Measurements from ENCODE around the gene CASTOR1. TPM values are rescaled to one million over a fixed set of nuclear protein-coding genes. Genes with fewer than 3 reads are reported as not detected.

Gene CASTOR1
- total RNA-seq, 1 donor from 2014 or later: 2.4 TPM

DNA sequence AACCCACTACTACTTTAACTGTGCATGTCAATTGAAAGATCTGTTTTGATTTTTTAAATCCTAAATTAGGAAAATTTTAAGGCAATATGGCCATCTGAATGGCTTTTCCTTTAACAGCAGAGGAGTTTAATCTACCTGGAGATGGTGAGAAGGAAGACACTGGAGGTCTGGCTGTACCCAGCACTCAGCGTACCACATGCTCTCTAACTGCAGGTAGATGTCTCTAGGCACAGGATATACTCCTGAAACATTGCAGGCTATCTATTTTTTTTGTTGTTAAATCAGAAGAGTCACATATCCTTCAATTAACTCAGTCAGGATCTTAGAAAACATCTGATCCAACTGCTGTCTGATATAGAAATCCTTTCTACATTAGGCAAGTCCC is 17.3 kb upstream of the CASTOR1 start:
- Histone ChIP-seq H3K36me3 (ENCODE audit: control insufficient read depth, insufficient read depth, low read length) (peaks cover 1% of the 10 kb centered on the region), H3K27me3 (ENCODE audit: control insufficient read depth, insufficient read depth, low read length) (no peaks in the 10 kb centered on the region), H3K4me3 (ENCODE audit: low read depth, low read length) (no peak overlapping the region)
- DNase-seq (ENCODE audit: low read depth): no peak
- TF ChIP-seq CTCF (IDR thresholded peaks at IDR 0.05; ENCODE audit: insufficient read depth, low read length, severe bottlenecking): no peak
- FAIRE-seq: no peak

DNA sequence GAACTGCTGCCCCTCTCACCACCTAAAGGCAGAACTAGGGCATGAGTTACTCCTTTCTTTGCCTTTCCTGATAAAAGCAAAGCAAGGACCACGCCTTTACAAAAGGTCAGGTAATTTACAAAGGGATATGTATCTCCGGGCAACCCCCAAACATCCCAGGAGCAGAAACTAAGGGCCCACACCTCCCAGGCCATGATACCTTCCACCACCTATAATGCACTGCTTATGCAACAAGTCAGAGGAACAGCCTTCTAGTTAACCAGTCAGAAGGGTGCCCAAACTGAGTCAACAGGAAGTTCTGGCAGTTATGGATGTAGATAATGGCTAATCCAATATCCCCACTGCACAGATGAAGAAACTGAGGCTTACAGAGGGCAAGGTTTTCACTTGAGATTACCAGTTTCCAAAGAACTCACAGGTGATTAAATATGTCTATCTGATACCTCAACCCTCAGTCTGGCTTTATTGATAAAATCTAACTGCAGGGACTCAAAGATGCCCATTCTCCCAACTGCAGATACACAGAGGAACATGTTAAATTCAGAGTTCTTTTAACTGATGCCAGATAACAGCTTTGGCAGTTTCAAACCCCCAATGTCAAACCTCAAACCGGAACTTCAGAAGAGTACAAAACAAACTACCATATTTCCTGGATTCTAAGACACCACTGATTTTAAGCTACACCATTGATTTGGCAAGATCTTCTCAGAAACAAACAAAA is 16.8 kb upstream of the CASTOR1 start:
- Histone ChIP-seq H3K27me3 (ENCODE audit: control insufficient read depth, insufficient read depth, low read length) (no peaks in the 10 kb centered on the region), H3K4me3 (ENCODE audit: low read depth, low read length) (no peak overlapping the region), H3K36me3 (ENCODE audit: control insufficient read depth, insufficient read depth, low read length) (peaks cover 3% of the 10 kb centered on the region)
- no peak for TF ChIP-seq CTCF (IDR thresholded peaks at IDR 0.05; ENCODE audit: insufficient read depth, low read length, severe bottlenecking)
- peak; percentile 42 for DNase-seq (ENCODE audit: low read depth)
- FAIRE-seq: no peak

DNA sequence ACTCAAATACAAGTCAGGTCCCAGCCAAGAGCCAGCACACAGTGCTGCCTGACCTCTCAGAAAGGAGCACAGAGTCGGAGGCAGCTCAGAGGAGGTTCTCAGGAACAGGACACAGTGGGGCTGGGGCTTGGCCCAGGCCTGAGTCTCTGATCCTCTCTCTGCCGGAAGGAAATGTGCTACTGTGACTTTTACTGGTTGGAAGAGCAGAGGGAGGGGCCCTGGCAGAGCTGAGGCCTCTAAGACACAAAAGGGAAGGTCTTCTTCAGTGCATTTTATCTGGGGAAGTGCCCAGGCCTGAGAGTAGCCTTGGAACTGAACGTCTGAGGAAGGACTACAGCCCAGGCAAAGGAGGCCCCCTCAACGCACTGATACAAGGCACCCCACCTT is 16.2 kb upstream of the CASTOR1 start:
- no peak overlapping the region for H3K4me3 ChIP-seq (ENCODE audit: low read depth, low read length)
- no peak for TF ChIP-seq CTCF (IDR thresholded peaks at IDR 0.05; ENCODE audit: insufficient read depth, low read length, severe bottlenecking)
- FAIRE-seq: no peak
- DNase-seq (ENCODE audit: low read depth): no peak
- H3K36me3 ChIP-seq (ENCODE audit: control insufficient read depth, insufficient read depth, low read length): peaks cover 5% of the 10 kb centered on the region
- no peaks in the 10 kb centered on the region for H3K27me3 ChIP-seq (ENCODE audit: control insufficient read depth, insufficient read depth, low read length)

DNA sequence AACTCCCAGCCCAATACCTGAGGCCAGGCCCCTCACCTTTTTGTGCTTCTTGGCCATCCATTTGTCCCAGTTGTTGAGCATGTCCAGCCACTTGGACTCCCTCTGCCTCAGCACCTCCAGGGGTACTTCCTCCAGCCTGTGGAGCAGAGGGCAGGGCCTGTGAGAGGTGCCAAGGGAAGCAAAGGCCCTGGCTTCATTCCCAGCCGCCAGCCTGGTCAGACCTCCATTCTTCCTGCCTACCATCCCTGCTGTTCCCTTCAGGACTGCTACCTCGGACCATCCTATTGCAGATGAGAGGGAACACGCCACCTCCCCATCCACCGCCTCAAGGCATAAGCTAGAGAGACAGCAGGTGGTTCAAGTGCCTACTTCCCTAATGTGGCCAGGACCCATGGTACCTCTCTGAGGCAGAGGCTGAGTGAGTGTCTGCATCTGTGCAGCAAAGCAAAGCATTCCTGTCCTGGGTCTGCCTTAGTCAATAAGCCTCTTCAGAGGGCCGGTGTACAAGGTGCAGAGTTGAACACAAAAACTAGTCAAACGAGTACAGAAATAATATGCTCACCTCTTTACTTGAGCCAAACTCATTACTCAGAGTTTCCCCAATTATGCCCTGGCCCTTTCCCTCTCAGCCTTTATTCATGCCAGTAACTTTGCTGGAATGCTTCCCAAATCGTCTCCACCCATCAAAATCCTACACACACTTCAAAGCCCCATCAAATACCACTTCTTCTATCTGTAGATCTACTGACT is 15.4 kb upstream of the CASTOR1 start:
- Histone ChIP-seq H3K36me3 (ENCODE audit: control insufficient read depth, insufficient read depth, low read length) (peaks cover 5% of the 10 kb centered on the region), H3K4me3 (ENCODE audit: low read depth, low read length) (no peak overlapping the region), H3K27me3 (ENCODE audit: control insufficient read depth, insufficient read depth, low read length) (no peaks in the 10 kb centered on the region)
- no peak for TF ChIP-seq CTCF (IDR thresholded peaks at IDR 0.05; ENCODE audit: insufficient read depth, low read length, severe bottlenecking)
- FAIRE-seq: peak; percentile 7
- peak; percentile 78 for DNase-seq (ENCODE audit: low read depth)

DNA sequence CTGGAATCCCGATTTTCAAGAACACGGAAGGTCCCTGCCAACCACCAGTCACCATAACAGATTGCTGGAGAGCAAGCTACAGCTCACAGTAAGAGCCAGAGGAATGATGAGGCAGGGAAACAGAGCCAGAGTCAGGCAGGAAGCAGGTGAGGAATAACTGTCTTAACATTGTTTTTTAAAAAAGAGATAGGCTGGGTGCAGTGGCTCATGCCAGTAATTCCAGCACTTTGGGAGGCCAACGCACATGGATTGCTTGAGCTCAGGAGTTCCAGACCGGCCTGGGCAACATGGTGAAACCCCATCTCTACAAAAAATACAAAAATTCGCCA is 13.5 kb upstream of the CASTOR1 start:
- H3K36me3 ChIP-seq (ENCODE audit: control insufficient read depth, insufficient read depth, low read length): peaks cover 5% of the 10 kb centered on the region
- no peaks in the 10 kb centered on the region for H3K27me3 ChIP-seq (ENCODE audit: control insufficient read depth, insufficient read depth, low read length)
- no peak for TF ChIP-seq CTCF (IDR thresholded peaks at IDR 0.05; ENCODE audit: insufficient read depth, low read length, severe bottlenecking)
- DNase-seq (ENCODE audit: low read depth) (peak; percentile 29), FAIRE-seq (no peak)
- H3K4me3 ChIP-seq (ENCODE audit: low read depth, low read length): no peak overlapping the region

All from bronchial epithelial cell (primary cell).